ENCODE results near the gene TRMT112.

DNA sequence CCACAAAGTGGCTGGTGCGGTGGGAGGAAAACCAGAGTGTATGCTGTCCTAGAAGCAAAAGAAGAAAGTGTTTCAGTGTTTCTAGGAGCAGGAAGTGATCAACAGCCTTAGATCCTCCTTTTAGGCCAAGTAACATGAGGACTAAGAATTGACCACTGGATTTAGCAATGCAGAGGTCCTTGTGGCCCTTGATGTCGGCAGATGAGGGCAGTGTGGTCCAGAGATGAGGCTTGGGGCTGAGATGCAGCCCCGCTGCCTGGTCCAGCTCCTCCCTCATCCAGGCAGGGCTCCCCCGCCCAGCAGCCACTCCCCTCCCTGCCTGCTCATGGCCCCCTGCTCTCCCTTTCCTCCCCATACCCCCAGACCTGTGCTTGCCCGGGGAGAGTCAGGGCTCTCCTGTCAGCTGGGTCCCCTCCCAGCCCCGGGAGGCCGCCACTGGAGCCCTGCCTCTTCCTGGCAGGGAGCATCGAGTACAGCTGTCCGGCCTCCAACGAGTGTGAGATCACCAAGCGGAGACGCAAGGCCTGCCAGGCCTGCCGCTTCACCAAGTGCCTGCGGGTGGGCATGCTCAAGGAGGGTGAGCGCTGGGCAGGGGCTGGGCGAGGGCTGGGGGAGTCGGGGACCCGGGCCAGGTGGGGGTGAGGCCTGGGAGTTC is 3.7 kb downstream of the TRMT112 start:
- TF ChIP-seq CTCF (IDR thresholded peaks at IDR 0.05) (no peak), POLR2A (IDR thresholded peaks at IDR 0.05) (no peak)

All from right lobe of liver (tissue), 4 donors.